ENCODE data around the gene ASMT. TPM values are rescaled to one million over a fixed set of nuclear protein-coding genes. Genes with fewer than 3 reads are reported as not detected.

ASMT gene
- polyA plus RNA-seq, 1 of the 3 experiments (the other 2 are of a cell fraction) = 0.26 TPM

GRCh38 chrX:1589356-1590130 lies 25.3 kb upstream of the ASMT start:
- POLR2A ChIA-PET = no interaction called here
- H3K4me2 ChIP-seq = no peak overlapping the region
- peaks cover 5% of the 10 kb centered on the region for H3F3A ChIP-seq (replicated peaks; ENCODE audit: insufficient read depth)
- peaks cover 8 to 11% of the 10 kb centered on the region in 2 experiments for H3K36me3 ChIP-seq (replicated peaks in 1 of 2; ENCODE audit: control insufficient read depth in 1 of 2, insufficient read depth in 2 of 2, low read length in 1 of 2)
- H3K27ac ChIP-seq (ENCODE audit: low read depth in 2 of 2, low read length in 1 of 2) = no peak overlapping the region
- H3K9ac ChIP-seq = no peak overlapping the region
- H3K9me3 ChIP-seq = no peaks in the 10 kb centered on the region
- TF ChIP-seq RFX5 (IDR thresholded peaks at IDR 0.05; ENCODE audit: low read length) (no peak), GABPA (IDR thresholded peaks at IDR 0.05; ENCODE audit: low read depth) (no peak), SIN3A (IDR thresholded peaks at IDR 0.05; ENCODE audit: borderline replicate concordance, low read depth, low read length) (no peak), GATA2 (CRISPR knock-in tag; IDR thresholded peaks at IDR 0.05) (no peak), ELF1 (IDR thresholded peaks at IDR 0.05) (no peak), USF2 (IDR thresholded peaks at IDR 0.05; ENCODE audit: borderline replicate concordance, low read depth, low read length) (no peak), EZH2phosphoT487 (IDR thresholded peaks at IDR 0.05; ENCODE audit: borderline replicate concordance, low read depth) (no peak), TAF1 (IDR thresholded peaks at IDR 0.05; ENCODE audit: borderline replicate concordance, low read depth, low read length) (no peak), YY1 (IDR thresholded peaks at IDR 0.05; ENCODE audit: low read depth) (no peak)
- 70% methylated on average over 12 of the region's 12 CpGs for WGBS (ENCODE audit: low lambda C conversion rate)
- no peak overlapping the region for H2AFZ ChIP-seq (ENCODE audit: low read depth)
- H4K20me1 ChIP-seq (ENCODE audit: insufficient read depth) = peaks cover 20% of the 10 kb centered on the region
- CTCF ChIA-PET = no interaction called here
- H3K4me1 ChIP-seq (ENCODE audit: control insufficient read depth in 1 of 2, insufficient read depth in 2 of 2, low read depth in 1 of 2, low read length in 1 of 2) = peaks cover 0 to 12% of the 10 kb centered on the region in 2 experiments; a peak in 2 of 4 replicates
- H3K9me2 ChIP-seq = no peaks in the 10 kb centered on the region
- no peak for DNase-seq
- no peak overlapping the region for H3K4me3 ChIP-seq (ENCODE audit: low read depth in 2 of 2, low read length in 1 of 2)
- H3K27me3 ChIP-seq (ENCODE audit: insufficient read depth) = no peaks in the 10 kb centered on the region
- H3K79me2 ChIP-seq (ENCODE audit: insufficient read depth) = peaks cover 28% of the 10 kb centered on the region

- 4% methylated on average over 11 of the region's 66 CpGs for WGBS (ENCODE audit: low lambda C conversion rate)
- Histone ChIP-seq H3K9me2 (no peaks in the 10 kb centered on the region), H3K4me3 (ENCODE audit: low read depth in 2 of 2, low read length in 1 of 2) (peak within 1 kb of the TSS; percentile 61 to 84), H3K9ac (peak within 1 kb of the TSS; percentile 88), H3K9me3 (no peaks in the 10 kb centered on the region), H3F3A (replicated peaks; ENCODE audit: insufficient read depth) (peaks cover 5% of the 10 kb centered on the region), H3K27ac (ENCODE audit: low read depth in 2 of 2, low read length in 1 of 2) (peak within 1 kb of the TSS; percentile 28 to 76; a peak in 3 of 4 replicates), H2AFZ (ENCODE audit: low read depth) (no peak within 1 kb of the TSS), H3K36me3 (replicated peaks in 1 of 2; ENCODE audit: control insufficient read depth in 1 of 2, insufficient read depth in 2 of 2, low read length in 1 of 2) (peaks cover 17 to 26% of the 10 kb centered on the region in 2 experiments), H4K20me1 (ENCODE audit: insufficient read depth) (peaks cover 31% of the 10 kb centered on the region), H3K4me1 (ENCODE audit: control insufficient read depth in 1 of 2, insufficient read depth in 2 of 2, low read depth in 1 of 2, low read length in 1 of 2) (peaks cover 0 to 12% of the 10 kb centered on the region in 2 experiments; a peak in 2 of 4 replicates), H3K27me3 (ENCODE audit: insufficient read depth) (no peaks in the 10 kb centered on the region), H3K79me2 (ENCODE audit: insufficient read depth) (peaks cover 45% of the 10 kb centered on the region), H3K4me2 (peak within 1 kb of the TSS; percentile 99)
- CTCF ChIA-PET = no interaction called here
- DNase-seq = peak; percentile 98
- POLR2A ChIA-PET = no interaction called here
- TF ChIP-seq YY1 (IDR thresholded peaks at IDR 0.05; ENCODE audit: low read depth) (peak; percentile 63; the same call in 1 of the 2 replicates), ELF1 (IDR thresholded peaks at IDR 0.05) (peak; percentile 87), GABPA (IDR thresholded peaks at IDR 0.05; ENCODE audit: low read depth) (peak; percentile 91), PBX3 (IDR thresholded peaks at IDR 0.05) (no peak), CHD2 (IDR thresholded peaks at IDR 0.05; ENCODE audit: low read length, partially characterized antibody) (peak; percentile 90), MXI1 (IDR thresholded peaks at IDR 0.05; ENCODE audit: low read depth, low read length) (peak; percentile 62; the same call in 1 of the 2 replicates), EZH2phosphoT487 (IDR thresholded peaks at IDR 0.05; ENCODE audit: borderline replicate concordance, low read depth) (no peak), RFX5 (IDR thresholded peaks at IDR 0.05; ENCODE audit: low read length) (no peak), MAX (IDR thresholded peaks at IDR 0.05; ENCODE audit: low read depth) (peak; percentile 57), TAF1 (IDR thresholded peaks at IDR 0.05; ENCODE audit: borderline replicate concordance, low read depth, low read length) (peak; percentile 75), EP300 (IDR thresholded peaks at IDR 0.05; ENCODE audit: borderline replicate concordance in 1 of 2, low read depth in 1 of 2, low read length in 1 of 2) (peak in 1 of 2 experiments; percentile 18; a peak in 1 of 4 replicates), POLR2AphosphoS5 (IDR thresholded peaks at IDR 0.05; ENCODE audit: low read depth, low read length) (peak; percentile 75), NRF1 (IDR thresholded peaks at IDR 0.05; ENCODE audit: low read depth, low read length) (peak; percentile 91)
Observed at GRCh38 chrX:1591102-1591862, 23.6 kb upstream of the ASMT start, which contains the start of gene AKAP17A. TSS of gene AKAP17A (plus strand) at chrX:1591604. CDS start at chrX:1593463, 1,859 bp downstream.

Measured in SK-N-SH (cell line).